Uterus (tissue), 2 donors: ENCODE results near the gene SCRT2.

Source experiments
- POLR2A ChIP-seq, 2 donors: fragments of 450-650 bp; IDR thresholded peaks; one replicate each; pipeline ENCODE4 v1.6.1; 2016; ENCODE audit warnings: antibody characterized with exemption in 2 of 2, mild to moderate bottlenecking in 1 of 2, moderate library complexity in 1 of 2
- TF ChIP-seq, protein P1 (sequence below), 4 experiments: fragments of 200-600 bp in 2 of 4; fragments of 450-650 bp in 2 of 4; sonication (generic) in 2 of 4; IDR thresholded peaks; one replicate each; pipeline ENCODE4 v1.5.1; 2016 to 2019; ENCODE audit warnings: antibody characterized with exemption in 4 of 4, mild to moderate bottlenecking in 2 of 4, moderate library complexity in 1 of 4

DNA sequence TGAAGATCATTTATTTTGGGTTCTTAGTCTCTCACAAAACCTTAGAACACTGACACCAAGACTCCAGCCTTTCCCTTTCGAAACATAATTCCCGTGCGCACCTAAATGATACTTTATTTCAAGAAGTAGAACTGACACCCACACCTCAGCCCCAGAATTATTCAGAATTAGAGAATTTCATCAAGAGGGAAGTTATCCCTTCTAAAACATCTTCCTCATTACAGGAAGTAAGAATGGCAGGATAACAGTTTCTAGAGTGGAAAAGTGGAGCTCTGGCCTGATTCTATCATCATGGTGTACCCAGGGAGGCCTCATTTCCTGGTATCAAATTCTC lies 21.2 kb downstream of the SCRT2 start:
- TF ChIP-seq, protein P1, sequence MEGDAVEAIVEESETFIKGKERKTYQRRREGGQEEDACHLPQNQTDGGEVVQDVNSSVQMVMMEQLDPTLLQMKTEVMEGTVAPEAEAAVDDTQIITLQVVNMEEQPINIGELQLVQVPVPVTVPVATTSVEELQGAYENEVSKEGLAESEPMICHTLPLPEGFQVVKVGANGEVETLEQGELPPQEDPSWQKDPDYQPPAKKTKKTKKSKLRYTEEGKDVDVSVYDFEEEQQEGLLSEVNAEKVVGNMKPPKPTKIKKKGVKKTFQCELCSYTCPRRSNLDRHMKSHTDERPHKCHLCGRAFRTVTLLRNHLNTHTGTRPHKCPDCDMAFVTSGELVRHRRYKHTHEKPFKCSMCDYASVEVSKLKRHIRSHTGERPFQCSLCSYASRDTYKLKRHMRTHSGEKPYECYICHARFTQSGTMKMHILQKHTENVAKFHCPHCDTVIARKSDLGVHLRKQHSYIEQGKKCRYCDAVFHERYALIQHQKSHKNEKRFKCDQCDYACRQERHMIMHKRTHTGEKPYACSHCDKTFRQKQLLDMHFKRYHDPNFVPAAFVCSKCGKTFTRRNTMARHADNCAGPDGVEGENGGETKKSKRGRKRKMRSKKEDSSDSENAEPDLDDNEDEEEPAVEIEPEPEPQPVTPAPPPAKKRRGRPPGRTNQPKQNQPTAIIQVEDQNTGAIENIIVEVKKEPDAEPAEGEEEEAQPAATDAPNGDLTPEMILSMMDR (IDR thresholded peaks at IDR 0.05), result no peak
- TF ChIP-seq POLR2A (IDR thresholded peaks at IDR 0.05), result no peak
